SHP77 (cell line): ENCODE measurements around the gene NUMBL.

Experiments used
- DNase-seq, 2 experiments: peaks; one replicate each; lab custom pipeline; 2025; lab: John Stamatoyannopoulos, UW

NUMBL gene

DNA sequence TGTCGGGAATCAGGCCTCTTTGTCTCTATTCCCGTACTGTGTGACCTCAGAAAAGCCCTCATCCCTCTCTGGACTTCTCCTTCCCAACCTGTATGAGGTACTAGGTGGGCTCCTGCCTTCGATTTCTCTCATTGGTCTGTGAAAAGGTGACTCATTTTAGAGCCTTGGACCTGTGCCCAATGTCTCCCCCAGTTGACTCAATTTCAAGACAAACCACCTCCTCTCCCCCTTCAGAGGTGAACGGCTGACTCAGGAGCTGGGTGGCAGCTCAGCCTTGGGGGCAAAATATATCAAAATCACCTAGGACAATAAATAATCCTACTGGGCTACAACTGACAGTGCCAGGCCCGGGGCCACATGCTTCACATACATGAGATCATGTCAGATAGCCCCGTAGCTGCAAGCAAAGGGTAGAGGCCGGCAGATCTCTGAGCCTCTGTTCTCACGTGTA, 25.6 kb upstream of the NUMBL start:
- DNase-seq, result no peak

DNA sequence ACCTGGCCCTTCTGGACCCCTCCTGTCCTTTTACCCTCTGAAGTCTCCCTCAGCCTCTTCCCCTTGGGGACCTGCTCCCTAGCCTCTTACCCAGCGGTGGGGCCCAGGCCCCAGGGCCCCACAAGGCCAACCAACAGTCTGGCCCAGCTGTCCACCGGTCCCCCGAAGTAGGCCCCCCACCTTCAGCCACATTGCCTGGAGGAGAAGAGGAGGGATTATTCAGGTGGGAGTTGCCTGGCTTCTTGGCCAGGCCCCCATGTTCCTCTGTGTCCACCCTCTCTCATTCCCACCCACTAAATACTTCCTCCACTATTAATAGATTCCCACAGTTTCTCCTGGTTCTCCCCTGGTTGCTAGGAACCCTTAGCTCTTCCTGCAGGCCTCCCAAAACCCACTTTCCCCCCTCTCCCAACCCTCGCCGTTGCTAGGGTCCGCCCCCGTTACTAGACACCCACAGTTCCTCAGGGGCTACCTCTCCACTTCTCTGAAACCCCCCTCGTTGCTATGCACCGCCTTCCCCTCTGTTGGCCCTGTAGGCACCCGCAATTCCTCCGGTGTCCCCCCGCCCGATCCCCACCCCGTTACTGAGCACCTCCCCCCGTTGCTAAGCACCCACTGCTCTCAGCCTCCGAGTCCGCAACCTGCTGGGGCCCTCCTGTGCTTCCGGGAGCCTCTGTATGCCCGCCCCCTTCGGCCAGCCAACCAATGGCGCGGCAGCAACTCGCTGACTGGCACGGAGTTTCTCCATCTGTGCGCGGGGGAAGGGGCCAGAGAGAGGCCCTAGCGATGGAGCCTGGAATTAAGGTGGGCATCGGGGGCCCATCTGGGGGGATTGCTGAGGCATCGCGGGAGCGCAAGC, 24.2 kb upstream of the NUMBL start:
- peak; percentile 94 to 95 for DNase-seq

DNA sequence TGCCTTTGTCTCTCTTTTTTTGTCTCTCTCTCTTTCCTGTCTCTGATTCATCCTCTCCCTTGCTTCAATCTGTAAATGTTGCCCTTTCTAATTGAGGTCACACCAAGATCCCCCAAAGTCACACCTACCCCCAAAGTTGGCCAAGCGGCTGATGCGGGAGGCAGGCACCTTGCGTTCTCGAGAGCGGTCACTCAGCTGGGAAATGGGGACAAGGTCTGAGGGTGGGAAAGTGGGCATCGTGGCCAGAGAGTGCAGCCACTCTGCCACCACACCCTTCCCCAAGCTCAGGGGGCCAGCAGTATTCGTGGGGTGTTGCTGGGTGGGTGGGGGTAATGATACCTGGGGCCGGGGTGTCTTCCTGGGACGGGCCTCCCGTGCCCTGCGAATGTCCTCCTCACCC, 23.5 kb upstream of the NUMBL start:
- no peak for DNase-seq

DNA sequence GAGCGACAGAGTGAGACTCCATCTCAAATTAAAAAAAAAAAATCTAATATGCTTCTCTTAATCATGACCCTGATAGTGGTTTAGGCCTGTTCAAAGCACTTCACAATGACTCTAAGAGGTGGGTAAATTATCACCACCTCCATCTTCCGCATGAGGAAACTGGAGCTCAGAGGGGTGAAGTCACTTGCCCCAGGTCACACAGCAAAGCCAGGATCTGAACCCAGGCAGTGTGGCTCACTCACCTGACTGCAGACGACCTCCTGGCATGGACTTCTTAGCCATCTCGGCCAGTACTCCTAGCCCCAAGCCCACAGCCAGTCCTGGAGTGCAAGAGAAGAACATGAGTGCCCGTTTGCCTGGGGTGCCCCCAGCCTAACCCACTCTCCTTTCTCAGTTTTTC, 19.4 kb upstream of the NUMBL start:
- no peak for DNase-seq

DNA sequence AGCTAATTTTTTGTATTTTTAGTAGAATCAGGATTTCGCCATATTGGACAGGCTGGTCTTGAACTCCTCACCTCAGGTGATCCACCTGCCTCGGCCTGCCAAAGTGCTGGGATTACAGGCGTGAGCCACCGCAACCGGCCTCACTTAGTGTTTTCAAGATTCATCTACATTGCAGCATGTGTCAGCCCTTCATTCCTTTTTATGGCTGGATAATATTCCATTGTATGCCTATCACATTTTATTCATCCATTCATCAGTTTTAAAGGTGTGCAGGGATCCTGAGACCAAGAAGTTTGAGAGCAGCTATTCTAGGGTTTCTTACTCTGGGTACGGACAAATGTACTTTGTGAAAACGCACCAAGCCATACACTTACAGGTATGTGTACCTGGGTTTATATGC, 17.2 kb upstream of the NUMBL start:
- no peak for DNase-seq

DNA sequence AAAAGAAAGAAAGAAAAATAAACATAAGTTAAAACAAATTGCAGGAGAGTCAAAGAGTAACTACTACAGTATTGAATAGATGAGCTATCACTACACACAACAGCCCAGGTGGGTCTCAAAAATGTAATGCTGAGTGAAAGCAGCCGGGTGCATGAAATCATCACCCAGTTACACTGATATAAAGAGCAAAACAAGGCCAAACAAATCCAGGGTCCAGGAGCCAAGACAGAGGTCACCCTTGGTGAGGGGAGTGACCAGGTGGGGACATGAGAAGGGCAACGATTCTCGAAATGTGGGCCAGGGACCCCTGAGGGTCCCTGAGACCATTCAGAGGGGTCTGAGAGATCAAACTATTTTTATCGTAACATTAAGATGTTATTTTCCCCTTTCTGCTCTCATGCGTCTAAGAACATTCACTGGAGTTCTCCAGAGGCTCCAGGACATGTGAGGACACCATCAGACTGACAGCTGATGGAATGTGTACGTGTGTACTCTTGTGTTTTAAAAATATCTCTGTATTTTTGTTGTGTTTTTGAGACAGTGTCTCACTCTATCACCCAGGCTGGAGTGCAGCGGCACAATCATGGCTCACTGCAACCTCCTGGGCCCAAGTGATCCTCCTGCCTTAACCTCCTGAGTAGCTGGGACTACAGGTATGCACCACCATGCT, 15.6 kb upstream of the NUMBL start:
- DNase-seq, result no peak

DNA sequence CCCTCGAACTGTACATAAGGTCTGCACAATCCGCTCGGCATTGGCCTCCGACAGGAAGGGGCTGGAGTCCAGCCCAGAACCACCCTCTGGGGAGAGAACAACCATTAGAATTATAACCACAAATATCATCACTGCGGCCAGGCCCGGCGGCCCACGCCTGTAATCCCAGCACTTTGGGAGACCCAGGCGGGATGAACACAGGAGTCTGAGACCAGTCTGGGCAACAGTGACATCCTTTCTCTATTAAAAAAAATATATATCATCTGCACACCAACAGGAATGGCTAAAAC, 14.9 kb upstream of the NUMBL start:
- no peak for DNase-seq

DNA sequence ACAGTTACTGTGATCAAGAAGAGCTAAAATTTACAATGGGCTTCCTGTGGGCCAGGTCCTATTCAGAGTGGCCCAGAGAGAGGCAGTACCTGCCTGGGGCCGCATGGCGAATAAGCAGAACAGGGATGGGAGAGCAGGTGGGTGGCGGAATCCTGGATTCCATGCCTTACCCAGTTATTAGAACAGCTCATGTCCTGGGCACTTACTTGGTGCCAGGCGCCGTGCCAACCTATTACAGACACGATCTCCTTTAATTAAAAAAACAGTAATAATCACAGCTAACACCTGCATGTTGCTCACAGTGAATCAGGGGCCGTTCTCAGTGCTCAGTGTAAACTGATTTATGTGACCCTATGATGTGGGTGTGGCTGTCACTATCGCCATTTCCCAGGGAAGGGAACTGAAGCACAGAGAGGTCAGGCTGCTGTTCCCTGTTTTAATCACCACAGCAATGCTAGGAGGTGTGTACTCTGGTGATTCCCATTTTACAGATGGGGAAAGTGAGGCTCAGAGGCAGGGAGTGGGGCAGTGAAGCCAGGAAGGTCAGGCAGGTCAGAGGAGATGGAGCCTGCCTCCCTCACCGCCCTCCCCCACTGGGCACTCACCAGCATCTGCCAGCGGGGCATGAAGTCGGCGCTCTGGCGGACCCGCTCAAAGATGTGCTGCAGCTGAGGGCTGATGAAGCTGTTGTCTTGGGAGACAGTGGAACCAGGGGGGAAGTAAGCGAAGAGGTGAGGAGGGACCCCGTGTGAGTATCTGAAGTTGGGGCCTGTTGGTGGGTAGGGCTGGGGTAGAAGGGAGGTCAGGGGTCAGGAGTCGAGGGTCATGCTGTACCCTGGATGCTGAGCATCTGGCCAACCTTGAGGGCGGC, 14.3 kb upstream of the NUMBL start:
- no peak for DNase-seq

DNA sequence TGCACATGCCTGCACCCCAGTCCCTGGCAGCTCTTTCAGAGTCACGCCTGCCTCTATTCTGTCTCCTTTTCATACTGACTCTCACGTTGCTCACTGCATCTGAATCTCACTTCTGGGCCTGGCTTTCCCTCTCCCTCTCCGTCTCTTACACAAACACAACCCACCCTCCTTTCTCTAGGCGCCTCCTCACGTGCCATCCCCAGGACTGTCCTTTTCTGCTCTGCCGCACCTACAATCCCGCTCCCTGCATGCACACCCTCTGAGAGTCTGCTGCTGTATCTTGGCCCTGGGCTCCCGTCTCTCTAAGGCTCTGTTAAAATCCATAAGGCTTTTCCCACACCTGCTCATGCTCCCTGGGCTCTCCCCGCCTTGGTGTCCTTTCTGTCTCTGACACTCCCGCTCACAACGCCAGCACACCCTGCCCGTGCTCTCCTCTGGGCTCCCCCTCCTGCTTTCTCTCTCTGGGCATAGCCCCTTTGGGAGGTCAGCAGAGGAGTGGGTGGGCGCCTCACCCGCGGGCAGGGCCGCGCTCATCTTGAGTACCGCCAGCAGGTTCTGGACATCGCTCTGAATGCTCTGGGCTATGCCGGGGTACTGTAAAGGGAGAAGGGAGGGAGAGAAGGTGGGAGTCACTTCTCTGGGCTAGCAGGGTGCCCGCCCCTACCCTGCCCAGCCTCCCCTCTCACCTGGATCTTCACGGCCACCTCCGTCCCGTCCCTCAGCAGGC, 12.7 kb upstream of the NUMBL start:
- no peak for DNase-seq

DNA sequence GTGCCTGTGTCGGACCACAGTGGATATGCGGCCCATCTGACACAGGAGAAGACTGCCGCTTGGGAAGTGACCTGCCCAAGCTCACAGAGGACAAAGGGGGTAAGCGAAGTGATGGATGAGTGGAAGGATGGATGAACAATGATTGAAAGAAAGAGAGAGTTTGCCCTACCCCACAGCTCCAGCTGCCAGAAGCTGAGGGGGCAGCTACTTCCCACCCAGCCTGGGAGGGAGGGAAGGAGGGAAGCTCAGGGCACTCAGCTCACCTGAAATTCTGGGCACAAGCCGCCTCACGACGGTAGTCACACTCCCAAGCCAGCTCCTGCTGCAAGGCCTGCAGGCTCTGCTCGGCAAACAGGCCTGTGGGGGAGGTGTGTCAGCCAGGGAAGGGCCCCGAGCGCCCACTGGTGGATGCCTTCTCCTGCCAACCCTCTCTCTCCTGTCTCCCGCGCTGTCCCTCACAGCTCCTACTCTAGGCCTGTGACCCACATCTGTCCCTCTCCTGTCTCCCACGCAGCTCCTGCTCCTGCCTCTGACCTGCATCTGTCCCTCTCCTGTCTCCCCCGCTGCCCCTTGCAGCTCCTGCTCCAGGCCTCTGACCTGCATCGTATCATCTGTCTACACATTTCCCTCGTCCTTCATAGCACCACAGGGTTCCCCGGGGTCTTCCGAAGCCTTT, 12.0 kb upstream of the NUMBL start:
- peak in 1 of 2 experiments; percentile 5 for DNase-seq

DNA sequence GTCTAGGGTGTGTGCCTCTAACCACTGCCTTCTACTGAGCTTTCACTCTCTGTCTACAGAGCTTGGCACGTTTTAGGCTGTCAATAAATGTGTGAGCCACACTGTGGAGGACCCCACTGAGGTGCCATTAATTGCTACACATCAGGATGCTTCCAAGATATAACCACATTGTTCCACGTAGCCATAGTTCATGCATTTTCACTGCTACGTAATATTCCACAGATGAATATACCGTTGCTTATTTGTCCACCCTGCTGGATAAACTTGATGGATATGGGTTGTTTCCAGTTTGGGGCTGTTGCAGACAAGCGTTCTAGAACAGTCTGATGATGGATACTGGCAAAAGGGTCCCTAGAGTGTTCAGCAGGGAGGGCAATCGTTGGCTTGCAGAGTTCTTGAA, 11.3 kb upstream of the NUMBL start:
- no peak for DNase-seq

DNA sequence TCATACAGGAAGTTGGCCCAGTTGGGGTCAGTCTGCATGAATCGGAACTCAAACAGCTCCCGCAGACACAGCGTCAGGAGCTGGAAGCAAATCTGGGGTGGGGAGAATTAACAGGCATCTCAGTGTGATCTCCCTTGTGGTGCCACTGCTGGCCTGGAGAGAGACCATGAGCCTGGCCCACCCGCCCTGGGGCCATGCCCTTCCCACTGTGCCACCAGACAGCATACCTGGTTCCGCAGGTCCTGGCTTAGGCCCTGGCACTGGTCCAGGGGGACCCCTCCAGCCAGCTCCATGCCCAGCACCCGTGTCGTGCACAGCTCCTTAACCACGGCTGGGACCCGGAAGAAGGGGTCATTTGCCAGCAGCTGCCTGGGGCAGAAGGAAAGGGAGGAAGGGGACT, 9.6 kb upstream of the NUMBL start:
- DNase-seq, result no peak

DNA sequence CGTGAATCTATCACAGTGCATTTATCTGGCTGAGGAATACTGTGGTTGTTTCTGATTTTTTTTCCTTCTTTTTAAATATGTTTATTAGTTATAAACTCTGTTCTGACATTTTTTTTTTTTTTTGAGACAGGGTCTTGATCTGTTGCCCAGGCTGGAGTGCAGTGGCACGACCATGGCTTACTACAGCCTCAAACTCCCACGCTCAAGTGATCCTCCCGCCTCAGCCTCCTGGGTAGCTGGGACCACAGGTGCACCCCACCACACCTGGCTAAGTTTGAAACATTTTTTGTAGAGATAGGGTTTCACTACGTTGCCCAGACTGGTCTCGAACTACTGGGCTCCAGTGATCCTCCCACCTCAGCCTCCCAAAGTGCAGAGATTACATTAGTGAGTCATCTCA, 6.6 kb upstream of the NUMBL start:
- no peak for DNase-seq

DNA sequence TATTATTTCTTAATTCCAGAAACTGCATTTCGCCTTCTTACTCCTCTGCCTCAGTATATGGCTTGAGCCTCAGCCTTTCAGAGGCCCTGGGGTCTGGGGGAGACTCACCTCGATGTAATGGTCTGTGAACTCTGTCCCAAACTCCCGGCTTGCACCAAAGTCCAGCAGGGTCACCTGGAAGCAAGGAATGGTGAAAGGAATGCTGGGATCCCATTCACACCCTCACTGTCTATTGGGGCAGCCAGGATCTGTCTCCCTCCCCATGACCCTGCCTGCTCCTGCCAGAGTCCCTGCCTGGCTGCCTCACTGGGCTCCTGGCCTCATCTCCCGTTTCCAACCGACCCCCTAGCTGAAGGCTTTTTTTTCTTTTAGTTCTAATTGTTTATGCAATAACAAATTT, 5.4 kb upstream of the NUMBL start:
- DNase-seq, result no peak

DNA sequence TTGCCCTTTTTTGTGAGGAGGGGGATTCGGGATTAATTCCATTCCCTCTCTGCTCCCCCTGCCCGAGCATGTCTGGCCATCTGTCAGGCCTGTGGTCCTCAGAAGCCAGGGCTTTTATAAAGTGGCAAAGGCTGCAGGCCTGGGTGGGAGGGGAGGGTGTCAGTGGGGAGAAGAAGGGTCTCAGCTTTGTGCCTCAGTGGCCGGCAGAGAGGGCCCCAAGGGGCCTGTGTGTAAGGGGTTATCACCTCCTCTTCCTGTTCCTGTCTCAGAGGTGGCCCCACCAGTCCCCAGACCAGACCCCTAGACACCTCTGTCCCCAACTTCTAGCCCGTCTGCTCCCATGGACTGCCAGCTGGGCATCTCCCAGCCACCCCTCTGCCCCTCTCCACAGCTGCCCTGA, 3.4 kb upstream of the NUMBL start:
- no peak for DNase-seq

DNA sequence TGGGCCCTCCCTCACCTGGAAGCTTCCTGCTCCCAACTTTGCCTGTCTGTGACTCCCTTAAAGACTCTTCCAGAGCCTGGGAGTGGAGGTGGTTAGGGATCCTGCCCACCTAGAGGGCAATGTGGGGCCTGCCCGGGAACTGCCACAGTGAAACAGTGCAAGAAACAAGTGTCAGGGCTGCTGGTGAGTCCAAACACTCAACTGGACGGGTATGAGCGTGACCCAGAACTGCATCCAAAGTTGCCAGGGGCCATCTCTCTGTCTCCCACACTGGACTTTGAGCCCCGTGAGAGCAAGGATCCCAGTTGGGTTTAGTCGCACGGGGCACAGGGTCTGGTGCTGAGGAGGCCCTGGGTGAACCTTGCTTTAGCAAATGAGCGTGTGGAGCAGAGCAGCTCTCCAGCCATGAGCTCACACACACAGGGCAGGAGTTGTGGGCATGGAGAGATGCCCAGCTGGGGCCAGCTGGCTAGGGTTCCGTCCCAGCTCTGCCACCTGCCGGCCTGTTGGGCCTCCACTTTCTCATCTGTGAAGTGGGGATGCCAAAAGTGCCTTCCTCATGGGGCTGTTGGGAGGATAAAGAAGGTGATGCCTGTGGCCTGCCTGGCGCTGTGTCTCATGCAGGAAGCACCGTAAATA, 2.8 kb upstream of the NUMBL start:
- no peak for DNase-seq

DNA sequence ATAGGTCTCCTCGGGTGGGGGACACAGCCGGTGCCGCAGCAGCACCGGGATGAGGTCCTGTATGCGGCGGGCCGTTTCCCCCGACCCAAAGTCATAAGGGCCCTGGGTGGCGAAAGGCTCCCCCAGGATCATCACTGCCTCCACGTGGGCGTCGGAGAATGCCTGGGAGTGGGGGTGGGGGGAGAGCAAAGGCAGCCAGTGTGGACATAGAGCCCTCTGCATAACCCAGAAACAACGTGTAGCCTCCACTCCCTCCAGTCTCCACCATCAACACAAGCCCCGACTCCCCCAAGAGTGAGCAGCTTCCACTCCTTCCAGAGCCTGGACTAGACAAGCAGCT, 1.7 kb upstream of the NUMBL start:
- DNase-seq, result no peak

DNA sequence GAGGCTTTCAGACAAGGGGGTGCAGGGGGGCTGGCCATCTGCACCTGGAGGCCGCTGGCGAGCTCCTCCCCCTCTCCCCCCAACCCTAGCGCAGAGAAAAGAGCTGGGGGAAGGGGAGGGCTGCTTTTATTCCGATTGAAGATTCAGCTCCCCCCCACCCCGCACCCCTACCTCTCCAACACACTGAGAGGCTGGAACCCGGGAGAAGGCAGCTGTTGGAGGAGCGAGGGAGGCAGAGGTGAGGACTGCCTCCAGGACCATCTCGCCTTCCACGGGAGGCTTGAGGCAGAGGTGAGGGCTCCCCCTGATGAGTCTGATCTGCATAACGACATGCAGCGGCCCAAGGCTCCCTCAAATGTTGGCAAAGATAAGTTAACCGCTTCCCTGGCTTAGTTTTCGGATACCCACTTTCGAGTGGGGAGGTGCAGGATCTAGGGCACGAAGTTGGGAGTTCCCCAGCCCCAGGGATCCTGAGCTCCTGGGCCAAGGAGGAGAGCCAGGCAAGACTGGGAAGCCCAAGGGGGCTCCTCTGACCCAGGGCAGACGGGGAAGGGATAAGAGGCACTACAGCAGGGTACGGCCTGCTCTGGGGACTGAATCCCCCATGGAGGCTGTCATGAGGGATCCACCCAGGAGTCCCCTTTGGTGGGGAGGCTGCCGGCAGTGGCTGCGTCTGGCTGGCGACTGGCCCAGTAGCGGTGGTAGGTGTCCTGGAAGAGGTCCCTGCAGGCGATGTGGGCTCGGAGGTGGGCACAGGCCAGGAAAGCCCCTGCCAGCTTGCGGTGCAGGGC, 1.2 kb upstream of the NUMBL start:
- DNase-seq, result peak in 1 of 2 experiments; percentile 91

DNA sequence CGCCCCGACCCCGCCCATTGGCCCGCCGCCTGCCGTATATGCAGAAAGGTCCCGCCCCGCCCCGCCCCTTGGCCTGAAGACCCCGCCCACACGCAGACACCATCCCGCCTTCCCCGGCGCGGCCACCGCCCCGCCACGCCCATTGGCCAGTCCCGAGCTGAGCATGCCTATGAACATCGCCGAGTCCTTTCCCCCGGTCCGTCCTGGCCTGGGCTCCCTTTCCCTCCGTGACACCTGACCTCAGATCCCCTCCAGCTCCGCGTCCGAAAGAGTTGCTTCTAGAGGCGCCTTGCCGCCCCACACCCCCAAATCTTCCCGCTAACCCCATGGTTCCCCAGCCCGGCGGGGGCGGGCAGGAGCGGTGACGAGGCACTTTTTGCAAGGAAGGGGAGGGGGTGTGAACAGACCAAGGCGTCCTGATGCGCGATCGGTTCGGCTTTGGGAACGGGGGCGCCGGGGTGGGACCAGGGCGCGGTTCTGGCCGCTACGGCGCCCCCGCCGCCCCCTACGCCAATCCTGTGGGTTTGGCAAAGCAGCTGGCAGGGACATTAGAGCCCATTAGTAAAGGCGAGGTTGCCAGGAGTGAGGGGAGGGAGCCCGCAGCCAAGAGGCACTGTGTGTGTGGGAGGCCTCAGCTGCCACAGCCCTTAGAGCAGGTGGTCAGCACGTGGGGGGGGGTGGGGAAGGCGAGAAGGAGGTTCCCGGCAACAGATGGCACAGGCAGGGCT, 406 bp upstream of the NUMBL start:
- peak; percentile 92 to 93 for DNase-seq
